ENCODE results near the gene ZNF385C. TPM values are rescaled to one million over a fixed set of nuclear protein-coding genes. Genes with fewer than 3 reads are reported as not detected.

The ZNF385C gene
- total RNA-seq, 1 donor from 2014 or later = under 0.01 TPM

DNA sequence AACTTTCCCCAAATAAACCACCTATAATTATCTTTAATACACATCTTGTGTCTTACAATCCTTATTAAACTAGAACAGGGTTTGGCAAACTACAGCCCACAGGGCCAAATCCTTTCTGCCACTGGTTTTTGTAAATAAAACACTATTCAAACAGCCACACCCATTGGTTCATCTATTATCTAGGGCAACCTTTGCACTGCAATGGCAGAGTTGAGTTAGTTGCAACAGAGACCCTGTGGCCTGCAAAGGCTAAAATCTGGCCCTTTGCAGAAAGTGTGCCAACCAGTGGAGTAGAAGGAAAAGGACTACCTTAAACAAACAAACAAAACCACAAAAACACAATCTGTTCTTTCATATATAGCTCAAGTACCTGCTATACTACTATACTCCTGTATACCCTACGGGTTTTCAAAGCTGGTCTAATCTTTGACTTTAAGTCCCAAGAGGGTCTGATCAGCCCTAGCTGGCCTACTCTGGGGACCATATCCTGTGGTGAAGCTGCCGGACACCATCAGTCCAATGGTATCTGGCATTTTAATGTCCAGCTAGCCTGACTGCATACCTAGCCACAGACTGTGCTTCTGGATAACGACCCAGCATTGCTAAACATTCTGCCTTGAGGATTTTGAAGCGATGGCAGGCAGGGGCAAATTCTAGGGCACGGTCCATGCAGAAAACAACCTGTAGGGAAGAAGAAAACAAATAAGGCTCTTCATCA lies 108.4 kb downstream of the ZNF385C start:
- Histone ChIP-seq H3K4me3 (ENCODE audit: low read depth, low read length) (no peak overlapping the region), H3K27me3 (ENCODE audit: control insufficient read depth, insufficient read depth, low read length) (no peaks in the 10 kb centered on the region), H3K36me3 (ENCODE audit: control insufficient read depth, insufficient read depth, low read length) (peaks cover 22% of the 10 kb centered on the region)
- TF ChIP-seq, protein P1, sequence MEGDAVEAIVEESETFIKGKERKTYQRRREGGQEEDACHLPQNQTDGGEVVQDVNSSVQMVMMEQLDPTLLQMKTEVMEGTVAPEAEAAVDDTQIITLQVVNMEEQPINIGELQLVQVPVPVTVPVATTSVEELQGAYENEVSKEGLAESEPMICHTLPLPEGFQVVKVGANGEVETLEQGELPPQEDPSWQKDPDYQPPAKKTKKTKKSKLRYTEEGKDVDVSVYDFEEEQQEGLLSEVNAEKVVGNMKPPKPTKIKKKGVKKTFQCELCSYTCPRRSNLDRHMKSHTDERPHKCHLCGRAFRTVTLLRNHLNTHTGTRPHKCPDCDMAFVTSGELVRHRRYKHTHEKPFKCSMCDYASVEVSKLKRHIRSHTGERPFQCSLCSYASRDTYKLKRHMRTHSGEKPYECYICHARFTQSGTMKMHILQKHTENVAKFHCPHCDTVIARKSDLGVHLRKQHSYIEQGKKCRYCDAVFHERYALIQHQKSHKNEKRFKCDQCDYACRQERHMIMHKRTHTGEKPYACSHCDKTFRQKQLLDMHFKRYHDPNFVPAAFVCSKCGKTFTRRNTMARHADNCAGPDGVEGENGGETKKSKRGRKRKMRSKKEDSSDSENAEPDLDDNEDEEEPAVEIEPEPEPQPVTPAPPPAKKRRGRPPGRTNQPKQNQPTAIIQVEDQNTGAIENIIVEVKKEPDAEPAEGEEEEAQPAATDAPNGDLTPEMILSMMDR (IDR thresholded peaks at IDR 0.05; ENCODE audit: insufficient read depth, low read length, severe bottlenecking) = no peak
- FAIRE-seq = no peak
- no peak for DNase-seq (ENCODE audit: low read depth)

DNA sequence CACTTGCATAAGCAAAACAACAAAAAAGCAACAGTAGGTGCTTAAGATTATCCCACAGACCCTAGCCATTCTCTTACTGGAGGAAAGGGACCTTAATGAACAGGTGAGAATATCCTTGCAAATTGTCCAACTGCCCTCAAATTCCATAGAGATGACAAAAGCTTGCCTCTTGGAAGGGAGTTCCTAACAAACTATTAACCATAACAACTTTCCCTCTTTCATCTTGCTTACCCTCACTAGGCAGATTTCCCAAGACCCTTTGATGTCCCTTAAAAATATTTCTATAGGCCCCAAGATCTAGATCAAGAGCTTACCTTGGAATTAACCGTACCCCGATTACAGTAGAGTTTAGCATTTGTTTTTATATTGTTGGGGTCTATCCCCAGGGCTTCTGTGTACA lies 109.9 kb downstream of the ZNF385C start:
- Histone ChIP-seq H3K4me3 (ENCODE audit: low read depth, low read length) (no peak overlapping the region), H3K36me3 (ENCODE audit: control insufficient read depth, insufficient read depth, low read length) (peaks cover 20% of the 10 kb centered on the region), H3K27me3 (ENCODE audit: control insufficient read depth, insufficient read depth, low read length) (no peaks in the 10 kb centered on the region)
- TF ChIP-seq, protein P1 (IDR thresholded peaks at IDR 0.05; ENCODE audit: insufficient read depth, low read length, severe bottlenecking) = no peak
- DNase-seq (ENCODE audit: low read depth) = no peak
- FAIRE-seq = no peak

DNA sequence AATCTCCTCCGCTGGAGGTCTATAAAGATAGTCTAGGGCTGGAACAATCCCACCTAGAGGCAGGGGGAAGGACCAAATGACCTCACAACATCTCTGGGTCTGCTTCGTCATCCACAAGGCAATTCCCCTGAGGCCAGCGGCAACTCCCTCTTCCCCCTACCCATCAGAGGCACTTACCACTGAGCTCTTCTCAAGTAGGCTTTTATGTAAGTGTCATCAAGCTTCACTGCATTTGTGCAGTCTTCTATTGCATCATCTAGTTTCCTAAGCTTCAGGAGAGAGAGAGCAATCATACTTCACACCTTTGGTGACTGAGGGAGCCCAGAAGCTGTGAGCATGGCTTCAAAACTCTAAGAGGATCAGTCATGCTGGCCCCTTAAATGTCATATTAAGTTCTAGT lies 110.6 kb downstream of the ZNF385C start:
- FAIRE-seq = no peak
- Histone ChIP-seq H3K27me3 (ENCODE audit: control insufficient read depth, insufficient read depth, low read length) (no peaks in the 10 kb centered on the region), H3K36me3 (ENCODE audit: control insufficient read depth, insufficient read depth, low read length) (peaks cover 20% of the 10 kb centered on the region), H3K4me3 (ENCODE audit: low read depth, low read length) (no peak overlapping the region)
- TF ChIP-seq, protein P1 (IDR thresholded peaks at IDR 0.05; ENCODE audit: insufficient read depth, low read length, severe bottlenecking) = no peak
- DNase-seq (ENCODE audit: low read depth) = no peak

DNA sequence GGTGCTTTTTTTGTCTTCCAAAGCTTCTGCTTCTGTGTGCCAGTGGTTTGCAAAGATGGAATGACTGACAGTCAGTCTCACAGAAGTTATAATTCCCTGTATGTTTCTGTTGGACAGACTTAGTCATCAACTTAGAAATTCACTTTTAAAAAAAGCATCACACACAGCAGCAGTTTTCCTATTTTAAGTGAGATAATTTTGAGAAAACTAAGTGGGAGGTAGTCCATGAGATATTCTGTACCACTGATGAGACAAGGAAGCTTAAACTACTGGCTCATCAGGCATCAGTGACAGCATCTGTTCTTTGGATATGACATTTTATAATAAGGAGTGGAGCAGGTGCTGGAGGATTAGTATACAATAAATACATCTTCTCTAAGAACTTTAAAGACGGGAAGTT lies 111.6 kb downstream of the ZNF385C start:
- Histone ChIP-seq H3K4me3 (ENCODE audit: low read depth, low read length) (no peak overlapping the region), H3K36me3 (ENCODE audit: control insufficient read depth, insufficient read depth, low read length) (peaks cover 26% of the 10 kb centered on the region), H3K27me3 (ENCODE audit: control insufficient read depth, insufficient read depth, low read length) (no peaks in the 10 kb centered on the region)
- FAIRE-seq = no peak
- DNase-seq (ENCODE audit: low read depth) = no peak
- TF ChIP-seq, protein P1 (IDR thresholded peaks at IDR 0.05; ENCODE audit: insufficient read depth, low read length, severe bottlenecking) = no peak

DNA sequence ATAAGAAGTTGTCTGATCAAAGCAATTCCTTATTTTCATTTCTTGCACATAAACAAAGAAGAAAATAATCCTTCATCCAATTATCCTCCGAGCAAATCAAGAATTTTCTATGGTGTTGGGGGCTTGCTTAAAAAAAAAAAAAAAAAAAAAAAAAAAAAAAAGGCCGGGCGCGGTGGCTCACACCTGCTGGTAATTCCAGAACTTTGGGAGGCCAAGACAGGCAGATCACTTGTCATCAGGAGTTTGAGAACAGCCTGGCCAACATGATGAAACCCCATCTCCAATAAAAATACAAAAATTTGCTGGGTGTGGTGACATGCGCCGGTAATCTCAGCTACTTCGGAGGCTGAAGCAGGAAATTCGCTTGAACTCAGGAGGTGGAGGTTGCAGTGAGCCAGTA lies 112.4 kb downstream of the ZNF385C start:
- no peak overlapping the region for H3K4me3 ChIP-seq (ENCODE audit: low read depth, low read length)
- TF ChIP-seq, protein P1 (IDR thresholded peaks at IDR 0.05; ENCODE audit: insufficient read depth, low read length, severe bottlenecking) = no peak
- FAIRE-seq (no peak), DNase-seq (ENCODE audit: low read depth) (no peak)
- no peaks in the 10 kb centered on the region for H3K27me3 ChIP-seq (ENCODE audit: control insufficient read depth, insufficient read depth, low read length)
- H3K36me3 ChIP-seq (ENCODE audit: control insufficient read depth, insufficient read depth, low read length) = peaks cover 27% of the 10 kb centered on the region

DNA sequence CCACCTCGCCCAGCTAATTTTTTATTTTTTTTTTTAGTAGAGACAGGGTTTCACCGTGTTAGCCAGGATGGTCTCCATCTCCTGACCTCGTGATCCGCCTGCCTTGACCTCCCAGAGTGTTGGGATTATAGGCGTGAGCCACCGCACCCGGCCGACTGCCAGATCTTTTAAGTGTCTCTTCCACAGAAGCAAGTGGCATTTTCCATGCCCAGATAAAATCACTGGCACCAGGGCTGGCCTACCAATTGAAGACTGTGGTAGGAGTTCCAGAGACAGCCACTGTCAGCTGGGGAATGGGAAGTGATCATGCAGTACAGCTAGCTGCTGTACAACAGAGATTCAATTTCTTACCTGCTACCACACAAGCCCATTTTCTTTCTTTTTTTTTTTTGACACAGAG lies 113.8 kb downstream of the ZNF385C start:
- no peaks in the 10 kb centered on the region for H3K27me3 ChIP-seq (ENCODE audit: control insufficient read depth, insufficient read depth, low read length)
- FAIRE-seq (no peak), DNase-seq (ENCODE audit: low read depth) (no peak)
- H3K4me3 ChIP-seq (ENCODE audit: low read depth, low read length) = no peak overlapping the region
- TF ChIP-seq, protein P1 (IDR thresholded peaks at IDR 0.05; ENCODE audit: insufficient read depth, low read length, severe bottlenecking) = no peak
- peaks cover 21% of the 10 kb centered on the region for H3K36me3 ChIP-seq (ENCODE audit: control insufficient read depth, insufficient read depth, low read length)
